ENCODE measurements around the gene NTNG1. TPM values are rescaled to one million over a fixed set of nuclear protein-coding genes. Genes with fewer than 3 reads are reported as not detected.

Gene NTNG1
- total RNA-seq, 4 donors from 2014 or later = 0.20 to 3.0 (median 1.0) TPM

DNA sequence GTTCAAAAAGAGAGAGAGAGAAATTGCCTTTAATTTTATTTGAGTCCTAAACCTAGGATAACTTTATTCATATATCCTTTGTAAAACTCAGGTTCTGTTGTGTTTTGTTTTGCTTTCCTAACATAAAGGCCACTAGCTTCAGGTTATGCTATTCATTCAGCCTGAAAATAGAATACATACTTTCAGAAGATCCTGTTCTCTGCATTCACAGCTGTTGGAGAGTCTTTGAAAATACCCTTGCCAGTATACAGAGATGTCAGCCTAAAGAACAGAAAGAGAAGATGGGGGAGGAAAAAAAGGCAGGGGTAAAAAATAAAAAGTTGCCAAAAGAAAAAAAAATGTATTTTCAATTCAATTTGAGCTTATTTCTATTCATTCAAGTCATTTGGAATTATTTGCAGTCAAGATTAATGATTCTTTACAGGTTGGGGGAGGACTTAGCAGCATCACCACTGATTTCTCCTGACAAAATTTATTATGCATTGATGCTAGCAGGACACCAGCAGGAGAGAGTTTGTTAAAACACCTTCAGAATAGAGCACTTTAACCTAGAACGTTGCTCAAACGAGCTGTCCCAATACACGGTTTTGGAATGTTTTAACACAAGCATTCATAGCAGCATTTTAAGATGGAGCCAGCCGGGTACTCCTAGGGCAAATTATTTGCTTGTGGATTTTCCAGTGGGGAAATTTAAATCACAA is 318.5 kb downstream of the NTNG1 start:
- H3K27me3 ChIP-seq = no peaks in the 10 kb centered on the region
- no peak for ATAC-seq
- TF ChIP-seq CTCF (IDR thresholded peaks at IDR 0.05) (no peak), EP300 (IDR thresholded peaks at IDR 0.05) (no peak), POLR2A (IDR thresholded peaks at IDR 0.05) (no peak), POLR2AphosphoS5 (IDR thresholded peaks at IDR 0.05) (no peak)
- no peak overlapping the region for H3K27ac ChIP-seq
- no peaks in the 10 kb centered on the region for H3K4me1 ChIP-seq
- 52 to 68% methylated on average over 4 of the region's 4 CpGs for WGBS, 2 donors (ENCODE audit: low coverage in 1 of 2)
- no peaks in the 10 kb centered on the region for H3K9me3 ChIP-seq
- H3K4me3 ChIP-seq = no peak overlapping the region
- H3K36me3 ChIP-seq = no peaks in the 10 kb centered on the region

DNA sequence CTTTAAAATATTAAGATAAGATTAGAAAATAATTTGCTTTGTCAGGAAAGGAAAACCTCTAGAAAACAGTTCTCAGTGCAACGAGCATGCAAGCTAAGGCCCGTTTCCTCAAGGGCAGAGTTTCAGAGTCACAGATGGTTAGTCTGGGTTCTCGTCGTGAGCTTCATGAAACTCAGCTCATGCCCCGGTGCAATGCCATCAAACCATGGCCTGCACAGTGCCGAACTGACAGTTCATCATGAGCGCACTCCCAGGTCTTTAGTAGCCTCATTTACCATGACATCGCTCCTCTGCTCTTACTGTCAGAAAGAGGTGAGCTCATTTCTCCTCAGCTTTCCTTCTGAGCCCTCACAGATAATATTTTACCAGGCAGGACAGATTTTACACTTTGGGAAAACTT is 319.2 kb downstream of the NTNG1 start:
- Histone ChIP-seq H3K4me3 (no peak overlapping the region), H3K36me3 (no peaks in the 10 kb centered on the region), H3K27ac (no peak overlapping the region), H3K9me3 (no peaks in the 10 kb centered on the region), H3K4me1 (no peaks in the 10 kb centered on the region), H3K27me3 (no peaks in the 10 kb centered on the region)
- no peak for ATAC-seq
- TF ChIP-seq CTCF (IDR thresholded peaks at IDR 0.05) (no peak), EP300 (IDR thresholded peaks at IDR 0.05) (no peak), POLR2A (IDR thresholded peaks at IDR 0.05) (no peak), POLR2AphosphoS5 (IDR thresholded peaks at IDR 0.05) (no peak)
- WGBS, 2 donors (ENCODE audit: low coverage in 1 of 2) = 85% methylated on average over 4 to 8 of the region's 8 CpGs

GRCh38 chr1:107464827-107465226 is 324.0 kb downstream of the NTNG1 start:
- 70 to 88% methylated on average over 4 of the region's 4 CpGs for WGBS, 2 donors (ENCODE audit: low coverage in 1 of 2)
- no peak for ATAC-seq
- no peaks in the 10 kb centered on the region for H3K36me3 ChIP-seq
- H3K4me3 ChIP-seq = no peak overlapping the region
- TF ChIP-seq CTCF (IDR thresholded peaks at IDR 0.05) (no peak), EP300 (IDR thresholded peaks at IDR 0.05) (no peak), POLR2A (IDR thresholded peaks at IDR 0.05) (no peak), POLR2AphosphoS5 (IDR thresholded peaks at IDR 0.05) (no peak)
- no peaks in the 10 kb centered on the region for H3K9me3 ChIP-seq
- no peaks in the 10 kb centered on the region for H3K27me3 ChIP-seq
- H3K27ac ChIP-seq = no peak overlapping the region
- H3K4me1 ChIP-seq = no peaks in the 10 kb centered on the region

DNA sequence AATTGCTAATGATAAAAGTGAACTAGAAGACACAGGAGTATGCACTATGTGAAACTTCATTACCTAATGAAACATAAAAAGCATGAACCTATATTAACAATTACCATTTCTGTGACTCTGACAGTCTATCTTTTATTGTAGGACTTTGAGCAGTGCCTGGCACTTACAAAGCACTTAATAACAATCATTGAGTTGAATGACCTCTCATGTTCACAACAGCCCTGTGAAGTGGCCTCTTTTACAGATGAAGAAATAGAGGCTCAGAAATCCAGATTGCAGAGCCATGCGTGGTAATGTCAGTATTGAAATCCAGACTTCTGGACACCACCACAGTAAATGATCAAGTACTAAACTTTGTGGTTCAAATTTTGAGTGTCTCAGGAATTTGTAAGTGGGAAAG is 326.4 kb downstream of the NTNG1 start:
- H3K36me3 ChIP-seq = no peaks in the 10 kb centered on the region
- H3K27me3 ChIP-seq = no peaks in the 10 kb centered on the region
- H3K4me1 ChIP-seq = no peaks in the 10 kb centered on the region
- no peak for TF ChIP-seq EP300 (IDR thresholded peaks at IDR 0.05)
- no peak for TF ChIP-seq CTCF (IDR thresholded peaks at IDR 0.05)
- TF ChIP-seq POLR2A (IDR thresholded peaks at IDR 0.05) = no peak
- no peak for TF ChIP-seq POLR2AphosphoS5 (IDR thresholded peaks at IDR 0.05)
- 100% methylated on average over 1 of the region's 1 CpG for WGBS, 2 donors (ENCODE audit: low coverage in 1 of 2)
- no peak overlapping the region for H3K4me3 ChIP-seq
- H3K9me3 ChIP-seq = no peaks in the 10 kb centered on the region
- no peak for ATAC-seq
- no peak overlapping the region for H3K27ac ChIP-seq

GRCh38 chr1:107467811-107468210 is 327.0 kb downstream of the NTNG1 start:
- ATAC-seq = no peak
- H3K36me3 ChIP-seq = no peaks in the 10 kb centered on the region
- no peaks in the 10 kb centered on the region for H3K27me3 ChIP-seq
- 62 to 71% methylated on average over 3 of the region's 3 CpGs for WGBS, 2 donors (ENCODE audit: low coverage in 1 of 2)
- H3K4me3 ChIP-seq = no peak overlapping the region
- TF ChIP-seq CTCF (IDR thresholded peaks at IDR 0.05) (no peak), POLR2A (IDR thresholded peaks at IDR 0.05) (no peak), EP300 (IDR thresholded peaks at IDR 0.05) (no peak), POLR2AphosphoS5 (IDR thresholded peaks at IDR 0.05) (no peak)
- no peaks in the 10 kb centered on the region for H3K4me1 ChIP-seq
- H3K27ac ChIP-seq = no peak overlapping the region
- no peaks in the 10 kb centered on the region for H3K9me3 ChIP-seq
